HepG2 (cell line): ENCODE data around the gene DENND5B.

Experiments used
- CTCF ChIP-seq: sonication (generic); formaldehyde crosslinking; IDR thresholded peaks from 2 replicates; pipeline ENCODE4 v1.5.0; 2020; ENCODE audit warnings: mild to moderate bottlenecking, missing genetic modification reagents, moderate library complexity
- ERF ChIP-seq: IDR thresholded peaks from 2 replicates; pipeline ENCODE4 v1.6.1; 2018; ENCODE audit warnings: missing biosample characterization, missing genetic modification reagents
- TCF7 ChIP-seq: sonication (generic); IDR thresholded peaks from 2 replicates; pipeline ENCODE4 v1.6.1; 2016; ENCODE audit warnings: antibody characterized with exemption, low read depth
- ZFY ChIP-seq: sonication (generic); formaldehyde crosslinking; IDR thresholded peaks from 2 replicates; pipeline ENCODE4 v1.4.0; 2020; ENCODE audit warnings: missing genetic modification reagents

GRCh38 chr12:31589904-31590641, 863 bp downstream of the DENND5B start:
- TF ChIP-seq CTCF (no peak), ERF (CRISPR knock-in tag) (peak; percentile 67), ZFY (CRISPR knock-in tag) (peak; percentile 62; the same call in 1 of the 2 replicates), TCF7 (no peak)
